Ecto neural progenitor cell (in vitro differentiated cells): Measurements from ENCODE around the gene ADAP1.

Experiments used
- DNase-seq: peaks from one replicate; pipeline ENCODE4 v3.0.0-alpha.2; 2018; ENCODE audit warnings: low spot score

The ADAP1 gene

DNA sequence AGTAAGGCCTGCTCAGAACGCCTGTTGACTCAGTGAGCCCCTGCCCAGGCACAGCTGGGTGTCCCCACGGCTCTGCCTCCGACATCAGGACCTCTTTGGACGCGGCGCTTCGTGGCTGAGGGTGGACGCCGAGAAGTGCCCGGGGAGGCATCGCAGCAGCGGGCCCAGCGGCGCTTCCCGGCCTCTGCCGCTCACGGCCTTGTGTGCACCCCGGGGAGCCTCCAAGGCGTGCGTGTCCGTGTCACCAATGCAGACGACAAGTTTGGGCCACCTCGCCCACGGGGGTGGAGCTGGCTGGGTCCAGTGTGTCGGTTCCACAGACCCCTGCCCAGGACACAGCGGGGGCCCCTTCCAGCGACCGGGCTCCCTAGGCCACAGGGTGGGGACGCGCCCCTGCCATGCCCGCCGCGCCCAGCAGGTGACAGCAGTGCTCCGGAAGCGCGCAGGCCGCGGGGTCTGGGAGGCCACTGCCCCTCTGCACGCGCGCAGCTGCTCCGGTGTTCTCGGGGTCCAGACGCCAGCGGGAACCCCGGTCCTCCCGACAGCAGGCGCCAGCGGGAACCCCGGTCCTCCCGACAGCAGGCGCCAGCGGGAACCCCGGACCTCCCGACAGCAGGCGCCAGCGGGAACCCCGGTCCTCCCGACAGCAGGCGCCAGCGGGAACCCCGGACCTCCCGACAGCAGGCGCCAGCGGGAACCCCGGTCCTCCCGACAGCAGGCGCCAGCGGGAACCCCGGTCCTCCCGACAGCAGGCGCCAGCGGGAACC lies 45.7 kb downstream of the ADAP1 start:
- peak; percentile 85 for DNase-seq

DNA sequence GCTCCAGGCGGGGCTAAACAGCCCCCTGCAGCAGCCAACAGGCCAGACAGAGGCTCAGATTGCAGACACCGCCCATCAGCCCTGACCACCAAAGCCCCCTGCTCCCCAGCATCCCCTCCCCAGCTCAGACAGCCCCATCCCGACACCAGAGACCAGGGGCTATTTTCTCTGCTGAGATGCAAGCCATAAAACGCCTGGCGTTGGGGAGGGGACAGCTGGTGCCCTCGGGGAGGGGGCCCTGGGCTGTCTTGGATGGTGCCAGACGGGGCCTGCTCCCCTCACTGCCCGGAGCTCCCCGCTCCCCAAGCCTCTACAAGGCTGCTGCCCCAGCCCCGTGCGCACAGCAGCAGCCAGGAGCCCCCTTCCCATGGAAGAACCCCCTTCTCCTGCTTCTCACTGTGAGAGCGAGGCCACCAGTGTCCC lies 46.3 kb downstream of the ADAP1 start:
- DNase-seq: no peak

DNA sequence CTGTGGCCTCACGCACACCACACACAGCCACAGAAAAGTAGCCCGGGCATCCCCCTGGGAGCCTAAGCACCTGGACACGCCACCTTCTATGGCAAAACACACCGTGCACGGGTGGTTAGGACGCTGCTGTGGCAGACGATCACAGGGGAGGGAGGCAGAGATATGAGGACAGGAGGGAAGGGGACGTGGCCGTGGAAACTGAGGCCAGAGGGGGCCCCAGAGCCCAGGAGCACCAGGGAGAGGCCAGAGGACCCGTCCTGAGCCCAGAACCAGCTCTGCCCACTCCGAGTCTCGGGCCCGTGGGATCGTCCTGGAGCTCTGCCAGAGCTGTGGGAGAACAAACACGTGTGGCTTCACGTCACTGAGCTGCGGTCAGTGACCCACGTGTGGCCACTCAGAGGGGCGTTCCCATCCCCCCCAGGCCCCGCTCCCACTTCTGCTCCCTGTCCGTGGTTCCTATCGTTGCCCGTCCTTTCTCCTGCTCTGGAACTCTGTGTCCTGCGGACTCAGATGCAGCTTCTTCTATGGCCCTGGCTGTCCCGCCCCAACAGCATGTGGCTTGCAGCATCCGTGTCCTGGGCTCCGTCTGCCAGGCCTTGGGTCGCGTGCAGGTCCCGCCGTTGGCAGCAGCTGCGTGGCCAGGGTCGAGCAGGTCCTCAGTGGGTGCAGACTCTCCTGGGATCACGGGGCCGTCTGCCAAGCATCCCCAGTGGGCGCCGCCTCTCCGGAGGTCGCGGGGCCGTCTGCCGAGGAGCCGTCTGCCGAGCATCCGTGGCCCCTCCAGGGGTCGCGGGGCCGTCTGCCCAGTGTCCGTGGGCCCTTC lies 47.1 kb downstream of the ADAP1 start:
- DNase-seq: no peak

DNA sequence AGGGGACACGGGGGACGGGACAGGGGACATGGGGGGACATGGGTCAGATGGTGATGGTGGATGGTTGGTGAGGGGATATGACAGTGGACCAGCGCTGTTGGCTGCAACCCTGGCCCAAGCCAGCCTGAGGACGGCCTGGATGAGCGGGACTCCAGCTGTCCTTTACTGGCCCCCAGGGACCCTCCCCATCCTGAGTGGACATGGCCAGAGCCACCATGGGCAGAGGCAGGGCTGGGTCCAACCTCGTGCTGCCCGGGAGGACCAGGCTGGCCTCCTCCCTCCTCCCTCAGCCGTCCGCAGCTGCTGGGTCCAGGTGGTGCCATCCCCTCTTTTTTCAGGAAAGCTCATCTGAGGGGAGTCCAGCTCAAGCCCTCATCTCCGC lies 47.7 kb downstream of the ADAP1 start:
- no peak for DNase-seq

DNA sequence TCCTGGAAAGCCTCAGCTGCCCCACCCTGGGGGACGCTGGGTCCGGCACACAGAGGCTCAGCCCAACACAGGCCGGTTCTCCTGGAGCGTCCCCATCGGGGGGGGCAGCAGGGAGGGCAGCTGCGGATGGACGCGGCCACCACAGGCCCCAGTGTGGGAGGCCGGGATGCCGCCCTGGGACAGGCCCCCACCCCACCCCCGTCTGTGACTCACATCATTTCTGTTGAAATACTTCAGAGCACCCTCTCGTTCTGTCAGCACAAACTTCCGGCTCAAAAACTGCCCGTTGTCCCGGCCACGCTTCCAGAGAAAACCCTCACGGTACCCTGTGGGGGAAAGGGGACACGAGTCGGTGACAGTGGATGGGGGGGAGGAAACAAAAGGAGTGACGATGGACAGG lies 49.6 kb downstream of the ADAP1 start:
- no peak for DNase-seq

DNA sequence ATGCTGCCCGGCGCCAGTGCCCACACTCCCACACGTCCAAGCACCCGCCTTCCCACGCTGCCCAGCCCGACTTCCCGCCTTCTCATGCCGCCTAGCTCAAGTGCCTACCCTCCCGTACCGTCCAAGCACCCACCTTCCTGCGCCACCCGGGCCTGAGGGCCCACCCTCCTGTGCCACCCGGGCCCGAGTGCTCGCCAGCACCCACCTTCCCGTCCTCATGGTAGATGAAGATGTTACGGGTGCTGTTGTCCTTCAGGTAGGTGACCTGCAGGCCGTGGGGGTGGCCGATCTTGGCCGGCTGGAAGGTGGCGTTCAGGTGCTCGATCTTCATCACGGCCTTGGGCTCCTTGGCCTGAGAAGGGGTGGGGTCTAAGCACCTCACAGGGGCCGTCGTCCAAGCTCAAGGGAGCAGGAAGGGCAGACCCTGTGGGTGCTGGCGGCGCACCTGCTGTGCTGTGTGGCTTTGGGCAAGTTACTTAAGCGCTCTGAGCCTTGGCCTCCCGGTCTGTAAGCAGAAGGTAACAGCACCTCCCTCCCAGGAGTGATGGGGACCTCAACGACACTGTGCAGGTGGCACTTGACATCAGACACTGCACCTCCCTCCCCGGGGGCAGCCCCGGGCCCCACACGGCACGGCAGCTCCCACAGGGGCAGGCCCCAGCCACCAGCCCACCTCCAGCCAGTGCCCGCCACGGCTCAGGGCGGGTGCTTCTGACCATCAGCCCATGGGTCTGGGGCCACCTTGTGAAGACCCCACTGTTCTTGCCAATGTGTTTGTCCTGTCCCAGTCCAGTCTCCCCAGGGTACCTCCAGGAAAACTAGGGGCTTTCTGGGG lies 50.3 kb downstream of the ADAP1 start:
- no peak for DNase-seq

DNA sequence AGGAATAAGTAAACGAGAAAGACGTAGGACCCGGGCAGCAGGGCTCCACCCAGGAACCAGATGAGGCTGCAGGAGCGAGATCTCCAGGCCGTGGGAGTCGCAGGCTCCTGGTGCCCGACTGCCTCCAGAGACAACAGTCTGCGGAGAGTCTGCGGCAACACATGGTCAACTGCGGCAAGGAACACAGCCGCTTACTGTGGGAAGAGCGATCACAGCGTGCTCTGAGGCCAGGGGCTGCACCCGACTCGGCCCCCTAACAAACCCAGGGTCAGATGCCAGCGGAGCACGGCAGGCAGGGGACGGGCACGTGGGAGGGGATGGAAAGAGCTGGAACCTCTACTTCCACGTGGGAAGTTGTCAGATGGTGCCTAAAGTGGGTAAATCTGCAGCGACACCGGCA lies 51.5 kb downstream of the ADAP1 start:
- DNase-seq: no peak

DNA sequence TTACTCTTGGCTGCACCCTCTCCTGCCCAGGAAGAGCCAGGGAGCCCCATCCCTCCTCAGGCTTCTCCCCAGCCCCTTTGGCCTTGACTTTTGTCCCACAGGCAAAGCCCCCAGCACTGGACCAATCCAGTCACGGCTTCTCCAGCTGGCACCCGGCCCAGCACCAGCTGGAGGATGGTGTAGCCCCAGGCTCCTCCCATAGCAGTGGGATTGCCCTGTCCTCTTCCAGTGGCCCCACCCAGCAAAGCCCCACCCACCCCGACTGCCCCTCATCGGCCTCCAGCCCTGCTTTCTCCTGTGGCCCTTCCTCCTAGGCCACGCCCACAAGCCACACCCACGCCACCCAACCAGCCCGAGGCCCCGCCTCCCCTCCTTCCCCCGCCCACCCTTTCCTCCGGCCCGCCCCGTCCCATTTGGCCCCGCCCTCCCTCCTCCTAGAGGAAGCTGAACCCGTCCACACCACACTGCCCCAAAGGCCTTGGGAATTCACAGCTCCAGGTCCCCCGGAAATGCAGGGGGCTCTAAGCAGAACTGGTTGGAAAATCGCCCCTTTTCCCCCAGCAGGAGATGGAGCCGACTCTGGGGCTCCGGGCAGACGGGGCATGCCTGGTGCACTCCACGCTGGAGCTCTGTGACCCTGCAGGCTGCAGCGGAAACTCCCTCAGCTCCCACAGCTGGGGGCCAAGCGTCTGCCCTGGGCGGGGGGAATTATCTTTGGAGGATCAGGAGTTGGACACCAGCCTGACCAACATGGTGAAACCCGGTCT lies 52.9 kb downstream of the ADAP1 start:
- peak; percentile 95 for DNase-seq

DNA sequence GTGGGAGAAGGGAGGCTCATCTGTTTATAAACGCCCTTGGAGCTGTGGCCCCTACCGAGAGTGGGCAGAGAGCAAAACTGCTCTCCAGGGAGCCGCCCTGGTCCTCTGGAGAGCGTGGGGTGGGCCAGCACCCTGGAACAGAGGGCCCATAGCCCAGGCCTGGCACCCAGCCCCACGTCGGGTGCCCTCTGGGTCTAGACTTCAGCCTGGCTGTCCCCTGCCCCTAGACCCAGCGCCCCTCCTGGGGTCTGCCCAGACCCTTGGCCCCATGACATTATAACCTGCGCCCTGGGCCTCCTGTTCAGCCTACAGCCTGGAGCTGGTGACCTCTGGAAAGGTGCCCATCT lies 53.5 kb downstream of the ADAP1 start:
- DNase-seq: no peak

DNA sequence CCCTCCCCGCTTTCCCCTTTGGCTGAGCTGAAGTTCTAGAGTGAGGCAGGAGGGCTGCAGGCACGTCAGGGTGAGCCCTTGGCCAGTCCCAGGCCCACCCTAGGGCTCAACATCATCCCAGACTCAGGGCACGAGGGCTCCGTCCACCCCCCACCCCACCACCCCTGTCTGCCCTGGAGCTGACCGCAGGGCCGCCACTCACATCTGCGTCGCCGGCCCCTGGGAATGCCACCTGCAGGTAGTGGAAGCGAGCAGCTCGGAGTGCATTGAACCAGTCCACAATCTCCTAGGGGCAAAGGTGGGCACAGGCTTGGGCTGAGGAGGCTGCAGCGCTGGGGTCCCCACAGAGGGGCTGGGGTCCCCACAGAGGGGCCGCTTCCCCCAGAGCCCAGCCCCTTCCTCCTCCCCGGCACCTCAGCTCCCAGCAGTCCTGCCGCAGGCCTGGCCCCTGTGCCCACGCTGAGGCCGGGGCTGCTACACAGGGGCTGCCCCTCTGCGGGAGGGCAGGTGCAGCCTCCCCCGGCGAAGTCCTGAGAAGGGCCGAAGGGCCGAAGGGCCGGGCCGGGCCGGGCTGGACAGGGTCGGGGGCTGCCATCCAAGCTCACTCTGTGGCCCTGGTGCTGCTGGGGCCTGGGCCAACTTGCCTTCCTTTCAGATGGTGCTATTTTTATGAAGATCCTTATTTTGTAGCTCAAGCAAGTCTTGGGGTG lies 54.0 kb downstream of the ADAP1 start:
- DNase-seq: no peak

DNA sequence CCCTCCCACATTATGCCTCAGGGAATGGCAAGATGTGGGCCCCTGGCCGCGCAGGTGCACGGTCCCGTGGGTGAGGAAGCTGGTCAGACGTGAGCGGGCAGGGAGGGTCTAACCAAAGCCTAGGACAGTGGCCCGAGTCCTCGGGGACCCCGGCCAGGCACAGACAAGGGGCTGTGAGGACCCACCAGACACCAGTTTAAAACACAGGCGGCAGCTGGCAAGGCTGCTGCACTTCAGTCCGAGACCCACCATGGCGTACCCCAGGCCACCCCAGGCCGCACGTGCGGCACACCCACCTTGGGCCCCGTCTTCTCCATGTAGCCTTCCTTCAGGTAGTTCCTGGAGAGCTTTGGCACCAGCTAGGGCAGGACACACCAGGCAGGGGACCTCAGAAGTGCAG lies 54.7 kb downstream of the ADAP1 start:
- DNase-seq: no peak

DNA sequence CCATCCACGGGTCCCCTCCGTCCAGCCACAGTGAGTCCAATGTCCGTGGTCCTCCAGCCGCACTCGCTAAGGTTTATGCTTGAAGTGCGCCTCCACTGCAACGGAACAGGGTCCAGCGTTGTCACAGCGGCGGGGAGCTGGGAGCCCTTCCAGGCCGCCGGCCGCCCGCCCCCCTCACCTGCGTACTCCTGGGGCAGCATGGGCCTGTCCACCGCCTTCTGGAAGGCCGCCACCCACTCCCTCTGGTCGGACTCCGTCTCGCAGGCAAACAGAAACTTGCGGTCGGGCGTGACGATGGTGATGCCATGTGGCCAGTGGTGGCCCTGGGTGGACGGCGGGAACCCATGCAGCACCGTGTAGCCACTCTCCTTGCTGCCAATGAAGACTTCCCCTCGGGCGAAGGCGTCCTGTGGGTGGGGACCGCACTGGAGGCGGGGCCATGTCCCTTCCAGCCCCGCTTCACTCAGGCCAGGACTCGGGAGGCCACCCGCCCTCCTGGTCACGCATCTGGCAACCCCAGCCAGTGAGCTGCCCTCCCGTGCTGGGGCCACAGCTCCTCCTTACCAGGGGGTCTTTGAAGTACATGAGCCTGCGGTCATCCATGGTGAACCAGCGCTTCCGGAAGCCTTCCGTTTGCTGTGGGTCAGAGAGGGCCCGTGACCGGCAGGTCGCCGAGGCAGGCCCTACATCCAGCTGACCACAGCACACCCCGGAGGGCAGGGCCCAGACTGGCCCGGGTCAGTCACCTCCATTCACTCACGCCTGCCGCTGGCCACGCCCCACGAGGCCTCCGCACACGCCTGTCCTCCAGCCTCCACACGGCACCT lies 55.4 kb downstream of the ADAP1 start:
- no peak for DNase-seq

DNA sequence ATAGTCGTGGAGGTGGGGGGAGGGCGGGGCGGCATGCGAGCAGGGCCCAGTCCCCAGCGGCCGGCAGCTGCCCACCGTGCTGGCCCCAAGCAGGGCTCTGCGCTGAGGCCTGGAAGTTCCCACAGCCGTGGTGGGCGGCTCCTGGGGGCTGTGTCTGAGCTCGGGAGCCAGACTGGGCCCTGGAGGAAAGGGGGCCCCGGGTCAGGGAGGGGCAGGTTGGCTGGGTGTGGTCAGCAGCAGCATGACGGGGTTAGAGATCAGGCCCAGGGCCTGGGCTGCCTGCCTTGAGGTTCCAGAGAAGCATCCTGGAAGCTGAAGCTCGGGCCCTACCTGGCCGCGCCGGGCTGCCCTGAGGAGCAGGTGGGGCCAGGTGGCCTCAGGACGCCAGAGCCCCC lies 56.0 kb downstream of the ADAP1 start:
- no peak for DNase-seq

DNA sequence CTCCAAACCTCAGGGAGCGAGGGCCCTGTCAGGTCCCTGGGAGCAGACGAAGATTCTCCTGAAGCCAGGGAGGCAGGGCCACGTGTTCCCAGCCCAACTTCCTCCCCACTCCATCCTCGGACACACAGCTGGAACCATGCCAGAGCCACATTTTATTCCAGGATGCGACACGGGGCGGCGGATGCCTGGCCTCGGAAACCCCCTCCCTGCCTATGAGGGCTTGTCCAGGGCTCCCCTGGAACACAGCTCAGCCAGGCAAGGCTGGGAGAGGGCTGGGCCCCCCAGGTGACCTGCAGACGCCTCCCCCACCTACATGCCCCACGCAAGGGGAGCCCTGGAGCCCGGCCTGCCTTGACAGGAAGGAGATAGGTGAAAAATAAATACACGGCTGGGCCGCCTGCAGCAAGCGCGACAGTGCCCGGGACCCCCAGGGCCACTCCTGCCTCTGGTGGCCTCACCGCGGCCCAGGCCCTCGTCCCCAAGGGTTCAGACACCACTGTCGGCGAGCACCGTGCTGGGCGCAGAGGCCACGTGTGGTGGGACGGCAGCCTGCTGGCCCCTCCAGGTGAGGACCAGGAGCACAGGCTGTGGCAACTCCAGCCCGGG lies 56.6 kb downstream of the ADAP1 start:
- DNase-seq: no peak

DNA sequence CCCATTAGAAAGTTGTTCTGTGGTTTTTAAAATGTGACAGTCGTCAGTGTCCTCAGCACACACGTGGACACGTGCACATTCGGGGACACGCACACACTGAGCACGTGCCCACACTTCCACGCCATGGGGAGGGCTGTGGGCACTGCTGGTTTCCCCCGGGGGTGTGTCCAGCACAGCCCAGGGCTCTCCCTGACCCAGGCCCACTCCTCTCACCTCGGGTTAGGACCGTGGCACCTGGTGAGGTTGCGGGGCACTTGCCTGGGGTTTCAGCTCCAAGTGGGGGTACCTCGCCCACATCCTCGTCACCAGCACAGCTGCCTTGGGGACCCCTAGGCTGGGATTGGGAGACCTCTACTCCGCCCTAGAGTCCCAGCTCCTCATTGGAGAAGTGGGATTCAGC lies 57.4 kb downstream of the ADAP1 start:
- no peak for DNase-seq

DNA sequence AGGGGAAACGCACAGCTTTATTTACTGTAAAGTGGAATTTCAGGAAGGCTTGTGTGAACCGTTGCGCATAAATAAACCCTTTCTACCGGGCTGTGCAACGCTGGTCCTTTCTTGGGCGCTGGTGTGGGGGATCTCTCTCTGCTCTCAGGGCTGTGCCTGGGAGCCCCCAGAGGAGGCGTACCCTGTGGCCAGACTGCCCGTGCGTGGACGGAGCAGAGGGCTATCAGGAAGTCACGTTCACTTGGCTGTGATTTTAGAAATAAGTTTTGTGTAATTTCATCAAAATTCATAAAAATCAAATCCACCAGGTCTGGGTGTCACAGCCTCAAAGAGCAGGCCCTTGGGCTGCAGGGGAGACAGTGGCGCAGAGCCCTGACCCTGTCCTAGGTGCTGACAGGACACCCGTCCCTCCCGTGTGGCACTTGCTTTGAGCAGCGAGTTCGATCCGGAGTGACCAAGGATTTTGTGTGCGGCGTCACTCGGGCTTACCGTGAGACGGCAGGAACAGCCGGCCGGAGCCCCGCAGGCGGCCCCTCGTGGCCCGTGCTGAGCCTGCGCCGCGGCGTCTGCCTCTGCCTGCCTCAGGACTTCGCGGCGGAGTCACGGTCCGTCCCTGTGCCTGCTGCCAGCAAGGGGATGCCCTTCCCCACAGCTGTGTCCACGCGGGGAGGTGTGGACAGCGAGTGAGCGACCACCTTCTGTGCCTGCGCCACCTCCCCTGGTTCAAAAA lies 58.0 kb downstream of the ADAP1 start:
- no peak for DNase-seq

DNA sequence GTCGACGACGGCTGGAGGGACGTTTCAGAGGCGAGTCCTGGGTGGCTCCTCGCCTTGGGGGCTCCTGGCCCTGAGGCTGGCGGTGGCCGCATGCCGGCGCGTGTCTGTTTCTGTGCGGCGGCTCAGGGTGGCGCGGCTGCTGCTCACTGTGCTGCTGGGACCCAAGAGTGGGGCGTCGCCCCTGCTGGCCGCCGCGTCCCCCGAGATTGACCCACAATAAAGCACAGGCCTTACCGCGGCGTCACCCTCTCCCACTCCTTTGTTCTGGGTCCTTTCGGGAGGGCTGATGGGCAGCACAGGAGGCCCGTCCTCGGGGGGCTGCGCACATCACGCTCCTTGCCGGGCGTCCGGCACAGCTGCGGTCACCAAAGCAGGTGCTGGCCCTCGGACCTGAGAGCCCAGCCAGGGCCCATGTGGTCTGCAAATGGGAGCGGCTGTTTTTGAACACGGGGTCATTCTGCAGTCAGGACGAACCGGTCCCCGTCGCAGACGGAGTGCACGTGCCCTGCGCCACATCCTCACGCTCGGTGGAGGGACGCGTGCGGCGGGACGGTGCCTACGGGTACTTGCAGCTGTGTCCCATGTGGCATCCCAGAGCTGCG lies 58.9 kb downstream of the ADAP1 start:
- DNase-seq: no peak

DNA sequence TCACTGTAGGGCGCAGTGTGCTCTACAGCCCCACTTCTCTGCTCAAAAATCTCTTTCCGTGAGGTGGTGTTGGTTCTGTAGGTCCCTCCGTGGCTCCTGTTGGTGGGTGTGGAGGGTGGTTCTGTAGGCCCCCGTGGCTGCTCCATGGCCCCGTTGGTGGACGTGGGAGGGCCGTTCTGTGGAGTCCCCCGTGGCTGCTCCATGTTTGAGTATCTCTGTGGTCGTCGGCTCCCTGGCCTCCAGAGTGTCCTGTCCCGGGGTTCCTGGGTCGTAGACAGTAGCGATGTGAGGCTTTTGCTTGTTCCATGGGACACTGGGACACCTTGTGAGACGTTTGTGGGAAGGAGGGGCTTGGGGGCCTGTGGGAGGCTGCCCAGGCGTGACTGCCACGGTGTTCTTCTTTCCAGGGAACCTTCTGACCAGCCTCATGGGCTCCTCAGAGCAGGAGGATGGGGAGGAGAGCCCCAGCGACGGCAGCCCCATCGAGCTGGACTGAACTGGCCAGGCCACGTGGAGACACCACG lies 59.5 kb downstream of the ADAP1 start:
- DNase-seq: no peak
